Ovary (tissue), 9 donors: ENCODE data around the gene SNHG17. TPM values are rescaled to one million over a fixed set of nuclear protein-coding genes. Genes with fewer than 3 reads are reported as not detected.
"Not testable (repeated sequence)": the region's sequence is repeated elsewhere in the genome, so short reads cannot be mapped to it uniquely, and the experiment has no call there.

Source experiments
- DNase-seq, 5 donors: peaks; one replicate each; pipeline ENCODE4 v3.0.0-alpha.2; 2019 to 2020
- H3K27ac ChIP-seq, 2 donors: fragments of 200-600 bp; one replicate each; pipeline versions ENCODE4 v1.5.1 to v1.8.0; 2019 to 2022
- H3K27me3 ChIP-seq: fragments of 200-600 bp; one replicate; pipeline ENCODE4 v1.8.0; 2022
- H3K36me3 ChIP-seq: fragments of 200-600 bp; sonication (generic); one replicate; pipeline ENCODE4 v1.5.1; 2019
- H3K4me1 ChIP-seq: one replicate; pipeline ENCODE4 v1.8.1; 2013; ENCODE audit warnings: mild to moderate bottlenecking, moderate library complexity; ENCODE audit not compliant: insufficient read depth
- H3K4me3 ChIP-seq: fragments of 200-600 bp; sonication (generic); one replicate; pipeline ENCODE4 v1.5.1; 2017
- H3K9me3 ChIP-seq, 2 donors: fragments of 200-600 bp in 1 of 2; sonication (generic) in 1 of 2; one replicate each; pipeline versions ENCODE4 v1.5.1 to v1.8.1; 2013 to 2019; ENCODE audit warnings: mild to moderate bottlenecking in 1 of 2, moderate library complexity in 1 of 2
- CTCF ChIP-seq, 3 donors: fragments of 450-650 bp in 2 of 3; fragments of 200-600 bp in 1 of 3; IDR thresholded peaks; one replicate each; pipeline versions ENCODE4 v1.5.1 to v1.8.0; 2016 to 2022; ENCODE audit warnings: antibody characterized with exemption in 3 of 3, mild to moderate bottlenecking in 1 of 3
- EP300 ChIP-seq: sonication (generic); formaldehyde crosslinking; IDR thresholded peaks from one replicate; pipeline ENCODE4 v1.6.1; 2017; ENCODE audit warnings: antibody characterized with exemption
- POLR2A ChIP-seq: fragments of 450-650 bp; IDR thresholded peaks from one replicate; pipeline ENCODE4 v1.6.1; 2017; ENCODE audit warnings: antibody characterized with exemption, mild to moderate bottlenecking, moderate library complexity
- WGBS, 3 donors: extraction: QIAGEN DNeasy Blood & Tissue Kit in 1 of 3; methylation state at CpG; one replicate each; pipeline versions ENCODE4 v1.1.5 to v1.1.7; 2013 to 2017; 5-methylcytosine and 5-hydroxymethylcytosine counted together
- intact Hi-C, 4 donors: fragments of 100-400 bp; cut with DNase I; formaldehyde crosslinking; loops; one replicate each; pipeline versions ENCODE4 v1.11.0 to v1.15.1; 2022 to 2023
- polyA plus RNA-seq, 2 donors: library from polyadenylated mRNA; stranded (reverse); fragments of 200-250 nt in 1 of 2; fragments of 350-450 nt in 1 of 2; fragmentation: Illumina TruSeq in 1 of 2; extraction: RNeasy Lipid Tissue Mini Kit (QIAGEN cat#74804) in 1 of 2; gene quantifications; one replicate each; pipeline ENCODE4 v1.2.3, GENCODE V29; 2013 to 2014
- total RNA-seq, 7 donors: library from RNA; depleted of rRNA in 2 of 7; stranded (reverse); fragments of >200 nt in 2 of 7; fragmentation: NEBNext Ultra II Directional in 3 of 7; extraction: Animal tissue kit (Norgen Biotek cat#: 25700) in 3 of 7; gene quantifications; one replicate each; pipeline versions ENCODE4 v1.1.0 to v1.2.4, GENCODE V29; 2016 to 2023
- donor health status: DM: no; HTN: no; CAD: no; lungs with moderate emphysema.
- donor health status: DM: no; HTN: no; CAD: no.
- donor health status: Bipolar disorder and iron deficiency.
- donor health status: DM: yes; HTN: yes; CAD: no.
- donor health status: DM: no; HTN: no; CAD: no.
- donor health status: DM: yes; HTN: yes; CAD: no.

SNHG17 gene
- total and polyA plus RNA-seq, 9 donors, result 22.8 to 72.2 (median 40.1) TPM

GRCh38 chr20:38466171-38466570, 31.0 kb upstream of the SNHG17 start:
- H3K4me1 ChIP-seq, result no peaks in the 10 kb centered on the region
- TF ChIP-seq CTCF (IDR thresholded peaks at IDR 0.05) (no peak), EP300 (no peak)
- H3K27me3 ChIP-seq, result no peaks in the 10 kb centered on the region
- DNase-seq, result no peak
- H3K4me3 ChIP-seq, result no peak overlapping the region
- no peaks in the 10 kb centered on the region for H3K9me3 ChIP-seq
- intact Hi-C loops, result no loop called here
- no peak overlapping the region for H3K27ac ChIP-seq
- WGBS, 3 donors, result 52 to 81% (median 53%) methylated on average over 2 of the region's 2 CpGs
- no peaks in the 10 kb centered on the region for H3K36me3 ChIP-seq

GRCh38 chr20:38461569-38461968, 26.4 kb upstream of the SNHG17 start:
- DNase-seq, H3K27ac ChIP-seq, H3K36me3 ChIP-seq, H3K4me1 ChIP-seq, intact Hi-C loops, H3K4me3 ChIP-seq, H3K27me3 ChIP-seq, H3K9me3 ChIP-seq: not testable (repeated sequence)
- 91 to 100% (median 93%) methylated on average over 4 to 30 of the region's 30 CpGs for WGBS, 3 donors

GRCh38 chr20:38461167-38461566, 26.0 kb upstream of the SNHG17 start:
- H3K4me1 ChIP-seq, H3K27me3 ChIP-seq, H3K4me3 ChIP-seq, DNase-seq, H3K36me3 ChIP-seq, intact Hi-C loops, H3K27ac ChIP-seq, H3K9me3 ChIP-seq: not testable (repeated sequence)
- WGBS, 3 donors, result 84% methylated on average over 24 of the region's 33 CpGs; no CpG with 5 or more reads in 2 of the 3 donors

GRCh38 chr20:38460631-38461030, 25.5 kb upstream of the SNHG17 start:
- H3K27ac ChIP-seq, H3K4me3 ChIP-seq, intact Hi-C loops, H3K36me3 ChIP-seq, H3K27me3 ChIP-seq, H3K9me3 ChIP-seq, DNase-seq, H3K4me1 ChIP-seq: not testable (repeated sequence)
- 0 to 5% (median 0%) methylated on average over 1 of the region's 2 CpGs for WGBS, 3 donors

GRCh38 chr20:38460040-38460623, 25.0 kb upstream of the SNHG17 start:
- no peak for DNase-seq
- TF ChIP-seq CTCF (IDR thresholded peaks at IDR 0.05) (no peak), EP300 (no peak), POLR2A (no peak)
- intact Hi-C loops, result no loop called here
- Histone ChIP-seq H3K36me3 (no peaks in the 10 kb centered on the region), H3K27ac (no peak overlapping the region), H3K27me3 (no peaks in the 10 kb centered on the region), H3K4me1 (no peaks in the 10 kb centered on the region), H3K9me3 (no peaks in the 10 kb centered on the region), H3K4me3 (no peak overlapping the region)
- WGBS, 3 donors, result 33 to 42% (median 35%) methylated on average over 5 of the region's 5 CpGs

- intact Hi-C loops, result no loop called here
- TF ChIP-seq POLR2A, result no peak
- no peak for TF ChIP-seq EP300
- no peak for TF ChIP-seq CTCF (IDR thresholded peaks at IDR 0.05)
- 92 to 94% (median 93%) methylated on average over 5 of the region's 5 CpGs for WGBS, 3 donors
- Histone ChIP-seq H3K27ac (no peak overlapping the region), H3K4me1 (no peaks in the 10 kb centered on the region), H3K4me3 (no peak overlapping the region), H3K27me3 (no peaks in the 10 kb centered on the region), H3K9me3 (no peaks in the 10 kb centered on the region), H3K36me3 (no peaks in the 10 kb centered on the region)
- no peak for DNase-seq
Observed at GRCh38 chr20:38458314-38458713, 23.2 kb upstream of the SNHG17 start.
